ENCODE results near the gene METTL8.
"Not testable (repeated sequence)": the region's sequence is repeated elsewhere in the genome, so short reads cannot be mapped to it uniquely, and the experiment has no call there.

Gene METTL8

GRCh38 chr2:171430516-171431410 lies 3.0 kb downstream of the METTL8 start:
- DNase-seq: no peak

DNA sequence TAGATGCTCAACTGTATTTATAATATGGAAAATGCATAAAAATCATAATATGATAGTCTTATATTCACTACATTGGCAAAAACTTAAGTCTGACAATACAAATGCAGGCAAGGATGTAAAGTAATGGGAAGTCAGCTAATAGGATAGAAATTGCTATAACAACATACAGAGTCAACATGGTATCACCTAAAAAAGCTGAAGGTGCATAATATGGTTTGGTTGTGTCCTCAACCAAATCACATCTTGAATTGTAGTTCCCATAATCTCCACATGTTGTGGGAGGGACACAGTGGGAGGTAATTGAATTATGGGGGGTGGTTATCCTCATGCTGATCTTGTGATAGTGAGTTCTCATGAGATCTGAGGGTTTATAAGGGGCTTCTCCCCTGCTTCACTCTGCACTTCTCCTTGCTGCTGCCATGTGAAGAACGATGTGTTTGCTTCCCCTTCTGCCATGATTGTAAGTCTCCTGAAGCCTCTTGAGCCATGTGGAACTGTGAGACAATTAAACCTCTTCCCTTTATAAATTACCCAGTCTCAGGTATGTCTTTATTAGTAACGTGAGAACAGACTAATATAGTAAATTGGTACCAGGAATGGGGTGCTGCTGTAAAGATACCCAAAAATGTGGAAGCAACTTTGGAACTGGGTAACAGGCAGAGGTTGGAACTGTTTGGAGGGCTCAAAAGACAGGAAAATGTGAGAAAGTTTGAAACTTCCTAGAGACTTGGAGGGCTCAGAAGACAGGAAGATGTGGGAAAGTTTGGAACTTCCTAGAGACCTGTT lies 10.9 kb downstream of the METTL8 start:
- DNase-seq: not testable (repeated sequence)

GRCh38 chr2:171420728-171421563 lies 12.8 kb downstream of the METTL8 start:
- DNase-seq: no peak

DNA sequence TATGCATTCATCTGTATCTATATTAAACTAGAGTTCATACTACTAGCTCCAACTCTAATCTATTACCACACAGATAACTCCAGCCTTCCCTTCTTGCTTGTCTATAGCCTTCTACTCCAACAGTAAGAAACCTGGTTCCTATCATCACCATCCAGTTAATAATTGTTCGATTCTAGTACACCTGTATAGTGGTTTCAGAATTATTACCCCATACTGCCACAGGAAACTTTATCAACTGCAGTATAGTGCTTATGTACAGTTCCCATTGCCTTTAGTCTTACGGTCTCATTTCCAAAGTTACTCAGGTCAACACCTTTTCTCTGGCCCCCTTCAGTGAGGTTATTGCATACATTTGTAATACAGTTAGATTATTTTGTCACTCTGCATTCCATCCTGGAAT lies 14.5 kb downstream of the METTL8 start:
- DNase-seq: no peak

DNA sequence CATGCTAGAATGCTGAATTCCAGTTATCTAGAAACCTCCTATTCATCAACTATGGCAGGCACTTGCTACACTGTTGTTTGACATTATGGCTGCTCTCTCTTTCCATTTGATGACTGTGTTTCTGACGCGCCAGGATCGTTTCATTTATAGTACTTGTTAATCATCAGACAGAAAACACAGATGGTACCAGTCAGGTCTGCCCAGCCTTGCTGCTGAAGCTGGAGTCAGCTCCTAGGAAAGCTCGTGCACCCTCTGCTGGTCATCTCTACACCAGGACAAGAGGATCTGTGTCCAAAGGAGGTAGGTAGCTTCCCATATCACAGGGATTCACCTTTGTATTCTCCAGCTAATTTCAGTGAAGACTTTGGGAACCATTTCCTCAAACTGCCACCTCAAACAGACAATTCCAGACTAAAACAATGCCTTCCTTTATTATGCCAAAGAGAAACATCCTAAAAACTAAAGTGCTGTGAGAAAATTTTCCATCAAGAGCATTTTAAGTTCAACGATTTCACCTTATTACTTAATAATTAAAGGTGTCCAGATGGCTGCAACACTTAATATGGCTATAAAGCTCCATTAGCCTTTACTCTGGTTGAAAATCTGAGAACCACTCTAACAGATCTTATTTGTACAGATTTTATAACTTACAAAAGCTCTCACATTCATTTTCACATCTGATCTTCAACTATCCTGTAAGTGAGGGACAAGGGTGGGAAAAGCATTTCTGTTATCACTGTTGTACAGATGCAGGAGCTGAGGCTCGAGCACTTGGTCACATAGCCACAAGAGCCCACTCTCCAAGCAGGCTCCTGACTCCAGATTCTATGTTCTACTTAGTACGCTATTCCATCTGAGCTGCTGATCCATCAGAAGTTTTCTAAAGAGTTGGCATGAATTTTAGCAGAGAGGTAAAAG lies 17.5 kb downstream of the METTL8 start:
- DNase-seq: peak; percentile 91

GRCh38 chr2:171414645-171415044 lies 19.1 kb downstream of the METTL8 start:
- not testable (repeated sequence) for DNase-seq

DNA sequence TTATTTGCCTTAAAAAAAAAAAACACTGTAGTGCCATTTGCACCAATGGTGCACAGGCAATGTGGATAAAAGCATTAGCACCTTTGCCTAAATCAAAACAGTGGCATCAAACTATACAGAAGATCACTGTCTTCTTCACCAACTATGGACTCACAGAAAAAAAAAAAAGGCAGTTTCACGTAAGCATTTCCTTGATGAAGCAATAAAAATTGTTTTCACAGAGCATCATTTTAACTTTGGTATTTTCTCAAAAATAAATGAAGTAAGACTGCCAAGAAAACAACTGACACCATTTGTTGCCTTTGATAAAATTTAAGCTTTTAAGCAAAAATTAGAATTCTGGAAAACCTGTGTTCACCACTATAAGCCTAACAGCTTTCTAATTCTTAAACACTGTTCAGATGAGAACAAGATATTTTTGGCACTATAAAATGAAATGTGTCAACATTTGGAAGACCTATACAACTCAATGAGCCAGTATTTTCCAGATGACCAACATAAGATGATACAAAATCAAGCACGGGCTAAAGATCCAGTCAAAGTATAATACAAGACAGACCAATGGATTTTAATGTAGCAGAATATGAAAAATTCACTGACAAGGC lies 21.1 kb downstream of the METTL8 start:
- DNase-seq: no peak

DNA sequence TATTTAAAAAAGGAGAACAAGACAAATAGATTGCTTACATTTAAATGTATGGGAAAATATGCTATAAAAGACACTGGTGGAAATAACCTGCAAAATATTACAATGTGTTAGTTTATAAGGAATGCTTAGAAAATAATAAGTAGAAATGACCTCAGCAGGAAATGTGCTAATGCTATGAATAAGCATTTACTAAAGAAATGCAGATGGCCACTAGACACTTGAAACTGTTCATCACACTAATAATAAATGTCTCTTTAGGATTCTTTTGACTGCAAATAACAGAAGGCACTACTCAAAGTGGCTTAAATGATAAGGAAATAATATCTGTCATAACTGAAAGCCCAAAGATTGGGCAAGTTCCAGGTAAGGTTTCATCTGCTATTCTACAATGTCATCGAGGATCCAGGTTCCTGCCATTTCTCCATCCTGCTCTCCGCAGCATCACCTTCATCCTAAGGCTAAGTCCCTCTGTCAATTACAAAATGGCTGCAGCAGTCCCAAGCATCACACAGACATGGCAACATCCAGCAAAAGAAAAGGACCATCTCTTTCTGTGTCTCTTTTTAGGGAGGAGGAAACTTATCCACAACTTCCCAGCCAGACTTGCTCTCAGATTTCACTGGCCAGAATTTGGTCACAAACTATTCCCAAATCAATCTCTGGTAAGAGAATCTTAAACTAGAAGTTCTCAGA lies 21.9 kb downstream of the METTL8 start:
- DNase-seq: no peak

DNA sequence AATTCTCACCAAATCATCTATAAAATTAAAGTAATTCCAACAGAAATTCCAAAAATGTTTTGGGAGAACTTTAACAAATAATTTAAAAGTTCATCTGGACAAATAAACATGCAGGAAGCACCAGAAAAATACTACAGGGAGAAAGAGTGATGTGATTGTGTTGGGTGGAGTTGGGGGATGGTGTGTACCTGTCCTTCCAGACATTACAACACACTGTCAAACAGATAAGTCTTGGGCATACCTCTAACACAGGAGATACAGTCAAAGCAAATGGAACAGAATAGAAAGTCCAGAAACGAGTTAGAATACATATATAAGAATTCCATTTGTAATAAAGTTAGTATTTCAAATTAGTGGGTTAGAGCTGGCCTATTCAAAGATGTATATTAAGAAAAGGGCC lies 22.6 kb downstream of the METTL8 start:
- DNase-seq: no peak

DNA sequence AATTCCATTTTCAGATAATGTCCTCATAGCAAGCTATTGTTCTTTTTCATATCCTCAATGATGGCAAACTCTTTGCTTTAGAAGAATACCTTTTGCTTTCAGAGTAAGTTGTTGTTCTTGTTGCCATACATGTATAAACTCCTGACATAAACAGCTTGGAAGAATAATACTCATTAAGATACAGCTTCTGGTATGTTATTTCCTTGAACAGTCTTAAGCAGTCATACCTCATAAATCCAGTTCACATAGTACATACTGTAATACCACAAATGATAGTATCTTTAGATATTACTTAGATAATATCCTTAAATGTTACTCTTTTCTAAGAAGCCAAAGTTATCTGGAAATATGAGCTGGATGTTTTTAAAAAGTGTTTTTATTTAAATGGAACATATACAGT lies 23.2 kb downstream of the METTL8 start:
- DNase-seq: no peak

DNA sequence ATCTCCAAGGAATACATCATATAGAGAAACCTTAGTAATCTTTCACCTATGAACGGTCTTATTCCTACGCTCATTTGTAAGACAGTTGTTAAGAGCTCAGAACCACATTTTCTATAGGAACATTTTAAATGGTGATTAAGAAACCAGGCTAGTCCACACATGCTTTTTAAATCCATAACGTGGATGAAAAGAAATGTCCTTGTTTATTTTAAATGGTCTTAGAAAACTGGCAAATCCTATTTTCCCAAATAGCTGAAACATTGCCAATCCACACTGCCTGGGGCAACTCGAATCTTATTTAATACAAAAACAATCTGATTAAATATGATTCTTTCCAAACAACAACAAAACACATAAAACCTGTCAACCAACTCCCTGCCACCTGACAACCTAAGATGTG lies 23.7 kb downstream of the METTL8 start:
- no peak for DNase-seq

- no peak for DNase-seq
These were observed 24.3 kb downstream of the METTL8 start for GRCh38 chr2:171409436-171409971.

- no peak for DNase-seq
These were observed 26.1 kb downstream of the METTL8 start for GRCh38 chr2:171407676-171408044.

DNA sequence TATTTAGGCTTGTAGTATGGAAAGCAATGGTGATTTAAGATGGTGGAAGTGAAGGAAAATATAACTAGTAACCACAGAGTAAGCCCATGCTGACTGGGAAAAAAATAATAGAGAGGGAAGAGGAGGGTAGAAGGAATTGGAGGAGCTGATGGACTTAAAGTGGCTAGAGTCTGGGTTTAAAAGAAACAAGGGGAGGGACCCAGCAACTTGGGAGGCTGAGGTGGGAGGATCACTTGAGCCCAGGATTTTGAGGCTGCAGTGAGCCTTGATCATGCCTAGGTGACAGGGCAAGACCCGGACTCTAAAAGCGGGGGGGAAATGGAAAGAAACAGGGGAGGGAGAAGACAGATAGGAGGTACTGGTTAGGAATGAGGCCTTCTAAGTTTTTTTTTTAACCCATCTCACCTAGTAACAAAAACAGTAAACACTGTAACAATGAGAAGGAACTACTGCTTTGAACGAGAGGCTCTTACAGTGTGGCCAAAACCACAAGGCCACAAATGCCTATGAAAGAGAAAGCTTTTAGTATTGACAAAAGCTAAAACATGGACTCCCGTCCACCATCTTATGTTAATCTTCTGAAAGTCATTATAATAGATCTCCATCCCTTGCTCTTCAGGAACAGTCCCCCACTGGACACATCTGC lies 26.6 kb downstream of the METTL8 start:
- DNase-seq: no peak

DNA sequence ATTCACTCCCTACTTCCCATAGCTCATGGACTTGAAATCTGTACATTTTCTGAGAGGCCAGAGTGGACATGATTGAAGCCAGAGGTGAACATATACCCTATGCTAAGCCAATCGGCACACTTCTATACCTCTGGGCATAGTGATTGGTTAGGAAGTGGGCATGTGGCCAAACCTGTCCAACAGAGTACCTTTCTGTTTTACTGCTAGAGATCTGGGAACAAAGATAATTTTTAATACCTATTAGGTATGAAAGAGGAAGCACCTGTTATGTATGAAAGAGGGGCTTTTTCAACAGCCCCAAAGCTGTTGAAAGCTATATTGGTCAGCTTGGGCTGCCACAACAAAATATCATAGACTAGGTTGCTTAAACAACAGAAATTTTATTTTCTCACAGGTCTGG lies 27.7 kb downstream of the METTL8 start:
- DNase-seq: no peak

DNA sequence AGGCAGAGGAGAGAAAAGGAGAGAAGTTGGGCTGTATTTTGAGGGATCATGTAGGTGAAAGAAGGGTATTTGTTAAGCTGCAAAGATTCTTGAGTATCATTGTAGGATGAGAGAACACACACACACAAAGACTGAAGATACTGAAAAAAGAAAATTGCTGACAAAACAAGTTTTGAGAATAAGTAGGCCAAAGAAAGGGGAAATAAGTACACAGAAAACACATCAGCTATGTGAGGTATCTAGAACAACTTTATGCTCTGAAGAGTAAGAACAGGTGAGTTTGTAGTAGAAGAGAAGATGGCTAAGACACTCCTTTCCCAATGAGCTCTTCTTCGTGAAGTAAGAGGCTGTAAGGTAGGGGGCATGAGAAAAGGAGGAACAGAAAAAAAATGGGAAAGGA lies 28.2 kb downstream of the METTL8 start:
- DNase-seq: no peak

- no peak for DNase-seq
These were observed 29.1 kb downstream of the METTL8 start for GRCh38 chr2:171404719-171405118.

DNA sequence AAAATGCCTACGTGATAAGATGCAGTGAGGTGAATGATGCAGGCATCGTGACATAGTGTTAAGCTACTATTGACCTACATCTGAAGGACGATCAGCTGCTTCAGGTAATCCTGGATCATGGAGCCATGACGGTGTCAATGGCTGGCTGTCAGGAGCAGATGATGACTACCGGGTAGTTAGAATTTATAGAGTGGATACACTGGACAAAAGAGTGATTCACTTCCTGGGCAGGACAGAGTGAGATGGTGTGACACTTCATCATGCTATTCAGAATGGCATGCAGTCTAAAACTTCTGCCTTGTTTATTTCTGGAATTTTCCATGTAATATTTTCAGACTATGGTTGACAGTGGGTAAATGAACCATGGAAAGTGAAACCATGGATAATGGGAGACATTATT lies 29.5 kb downstream of the METTL8 start:
- no peak for DNase-seq

GRCh38 chr2:171402906-171403580 lies 30.7 kb downstream of the METTL8 start:
- DNase-seq: no peak

GRCh38 chr2:171401947-171402346 lies 31.8 kb downstream of the METTL8 start:
- no peak for DNase-seq
